OCI-LY7 (cell line): ENCODE results near the gene TPM4.

Experiments
- CTCF ChIP-seq: fragments of 200-600 bp; sonication (generic); conservative IDR thresholded peaks from 2 replicates; pipeline ENCODE4 v1.5.1; 2014; ENCODE audit warnings: mild to moderate bottlenecking, antibody characterized with exemption, low read length, moderate library complexity, mixed read lengths
- EZH2phosphoT487 ChIP-seq: fragments of 200-600 bp; sonication (generic); IDR thresholded peaks from 2 replicates; pipeline ENCODE4 v1.6.1; 2018; ENCODE audit warnings: low read depth, borderline replicate concordance, mild to moderate bottlenecking, mixed run types, antibody characterized with exemption, low read length, moderate library complexity, mixed read lengths

DNA sequence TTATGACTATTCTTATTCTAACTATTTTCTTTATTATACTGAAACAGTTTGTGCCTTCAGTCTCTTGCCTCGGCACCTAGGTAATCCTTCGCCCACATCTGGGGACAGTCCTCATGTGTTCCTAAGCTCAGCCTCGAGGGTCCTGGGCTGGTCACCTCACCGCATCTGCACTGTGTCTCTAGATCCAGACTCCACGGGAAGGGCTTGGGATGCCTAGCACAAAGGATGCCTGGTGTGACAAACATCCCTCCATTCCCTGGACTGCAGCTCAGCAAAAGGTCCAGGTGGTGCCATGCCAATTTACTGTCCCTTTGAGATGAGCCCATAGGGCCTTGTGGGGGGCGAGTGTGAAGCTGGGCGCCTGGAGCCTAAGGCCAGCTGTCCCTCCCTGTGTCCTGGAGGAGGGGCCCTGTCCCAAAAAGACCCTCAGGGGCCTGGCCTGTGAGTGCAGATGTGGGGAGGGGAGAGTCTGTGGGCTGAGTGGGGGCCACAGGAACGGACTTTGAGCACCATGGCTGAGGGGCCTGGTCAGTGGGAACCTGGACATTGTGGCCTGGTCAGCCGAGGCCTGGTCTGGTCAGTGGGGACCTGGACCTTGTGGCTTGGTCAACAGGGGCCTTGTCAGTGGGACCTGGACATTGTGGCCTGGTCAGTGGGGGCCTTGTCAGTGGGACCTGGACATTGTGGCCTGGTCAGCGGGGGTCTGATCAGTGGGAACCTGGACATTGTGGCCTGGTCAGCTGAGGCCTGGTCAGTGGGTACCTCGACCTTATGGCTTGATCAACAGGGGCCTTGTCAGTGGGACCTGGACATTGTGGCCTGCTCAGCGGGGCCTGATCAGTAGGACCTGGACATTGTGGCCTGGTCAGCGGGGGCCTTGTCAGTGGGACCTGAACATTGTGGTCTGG is 45.1 kb upstream of the TPM4 start:
- TF ChIP-seq CTCF (no peak), EZH2phosphoT487 (no peak)
